ENCODE data around the gene NDUFA13.

- TF ChIP-seq CTCF (IDR thresholded peaks at IDR 0.05): no peak
- no peak for TF ChIP-seq POLR2AphosphoS5 (IDR thresholded peaks at IDR 0.05)
These were observed 40.8 kb upstream of the NDUFA13 start for GRCh38 chr19:19475015-19475765.
